GM12891 (cell line): Measurements from ENCODE around the gene STX12.

Experiments used
- POLR2AphosphoS5 ChIP-seq: IDR thresholded peaks from 2 replicates; pipeline ENCODE4 v1.6.1; 2011; ENCODE audit warnings: low read depth, low read length, control low read depth
- TAF1 ChIP-seq: IDR thresholded peaks from 2 replicates; pipeline ENCODE4 v1.6.1; 2011; ENCODE audit warnings: low read depth, low read length, control low read depth

DNA sequence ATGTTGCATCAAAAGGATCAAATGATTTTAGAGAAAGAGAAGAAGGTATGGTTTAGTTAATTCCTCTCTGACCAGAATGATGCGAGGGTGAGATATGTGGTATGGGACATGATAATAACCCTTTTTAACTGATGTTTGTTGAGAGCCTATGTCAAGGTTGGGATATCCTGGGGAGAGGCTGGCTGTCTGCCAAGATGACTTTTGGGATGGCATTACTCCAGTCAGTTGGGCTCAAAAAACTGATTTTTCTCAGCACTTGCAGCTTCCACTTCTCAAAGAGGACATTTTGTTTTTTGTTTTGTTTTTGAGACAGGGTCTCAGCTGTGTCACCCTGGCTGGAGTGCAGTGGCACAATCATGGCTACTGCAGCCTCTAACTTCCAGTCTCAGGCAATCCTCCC is 17.7 kb upstream of the STX12 start:
- TF ChIP-seq POLR2AphosphoS5 (no peak), TAF1 (no peak)
